PC-3 (cell line): ENCODE measurements around the gene SLC24A3.

Experiments
- CTCF ChIP-seq: fragments of 300-600 bp; sonication (generic); conservative IDR thresholded peaks from 2 replicates; pipeline ENCODE4 v1.5.1; 2017; ENCODE audit warnings: antibody characterized with exemption, low read depth, mild to moderate bottlenecking, low read length
- EZH2 ChIP-seq: fragments of 300-600 bp; sonication (generic); IDR thresholded peaks from one replicate; pipeline ENCODE4 v1.6.1; 2017; ENCODE audit warnings: antibody characterized with exemption, mild to moderate bottlenecking, low read length; ENCODE audit not compliant: unreplicated experiment
- EZH2phosphoT487 ChIP-seq: fragments of 300-600 bp; sonication (generic); IDR thresholded peaks from 2 replicates; pipeline ENCODE4 v1.6.1; 2018; ENCODE audit warnings: mild to moderate bottlenecking, antibody characterized with exemption, low read length, borderline replicate concordance

- TF ChIP-seq EZH2 (no peak), CTCF (no peak), EZH2phosphoT487 (no peak)
Measured at GRCh38 chr20:19451923-19452295, 239.5 kb downstream of the SLC24A3 start.
